Skeletal muscle cell (primary cell): ENCODE data around the gene PSMC3.

Source experiments
- DNase-seq: peaks from one replicate; pipeline ENCODE4 v3.0.0-alpha.2; 2010; ENCODE audit warnings: low read depth
- H3K4me3 ChIP-seq: 2 replicates; pipeline ENCODE4 v1.5.1; 2011; ENCODE audit warnings: low read depth, mild to moderate bottlenecking, control low read depth, low read length, moderate library complexity

The PSMC3 gene

GRCh38 chr11:47445840-47446239, 19.6 kb upstream of the PSMC3 start:
- H3K4me3 ChIP-seq = no peak overlapping the region
- DNase-seq = no peak

- H3K4me3 ChIP-seq = no peak overlapping the region
- DNase-seq = no peak
Measured at GRCh38 chr11:47443817-47444216, 17.6 kb upstream of the PSMC3 start.

- H3K4me3 ChIP-seq = no peak overlapping the region
- no peak for DNase-seq
Measured at GRCh38 chr11:47443028-47443700, 16.9 kb upstream of the PSMC3 start.

- H3K4me3 ChIP-seq = no peak overlapping the region
- no peak for DNase-seq
Measured at GRCh38 chr11:47442514-47442913, 16.3 kb upstream of the PSMC3 start.

GRCh38 chr11:47441421-47441820, 15.2 kb upstream of the PSMC3 start:
- DNase-seq = no peak
- no peak overlapping the region for H3K4me3 ChIP-seq

- no peak overlapping the region for H3K4me3 ChIP-seq
- DNase-seq = no peak
Measured at GRCh38 chr11:47440054-47440476, 13.8 kb upstream of the PSMC3 start.

GRCh38 chr11:47438721-47439120, 12.5 kb upstream of the PSMC3 start:
- H3K4me3 ChIP-seq = no peak overlapping the region
- no peak for DNase-seq

- no peak for DNase-seq
- no peak overlapping the region for H3K4me3 ChIP-seq
Measured at GRCh38 chr11:47437746-47438418, 11.6 kb upstream of the PSMC3 start.

GRCh38 chr11:47437218-47437745, 11.0 kb upstream of the PSMC3 start:
- H3K4me3 ChIP-seq = no peak overlapping the region
- DNase-seq = no peak

GRCh38 chr11:47436726-47437125, 10.5 kb upstream of the PSMC3 start:
- no peak overlapping the region for H3K4me3 ChIP-seq
- DNase-seq = no peak

- no peak overlapping the region for H3K4me3 ChIP-seq
- no peak for DNase-seq
Measured at GRCh38 chr11:47435687-47436086, 9.4 kb upstream of the PSMC3 start.

- no peak for DNase-seq
- H3K4me3 ChIP-seq = no peak overlapping the region
Measured at GRCh38 chr11:47434011-47434786, 8.0 kb upstream of the PSMC3 start.

GRCh38 chr11:47433157-47433556, 6.9 kb upstream of the PSMC3 start:
- DNase-seq = peak; percentile 35
- no peak overlapping the region for H3K4me3 ChIP-seq

GRCh38 chr11:47431356-47432083, 5.3 kb upstream of the PSMC3 start:
- no peak overlapping the region for H3K4me3 ChIP-seq
- no peak for DNase-seq

GRCh38 chr11:47430524-47430923, 4.3 kb upstream of the PSMC3 start:
- no peak for DNase-seq
- no peak overlapping the region for H3K4me3 ChIP-seq

- H3K4me3 ChIP-seq = peak overlapping the region; percentile 80
- DNase-seq = no peak
Measured at GRCh38 chr11:47425611-47426010, 628 bp downstream of the PSMC3 start.

GRCh38 chr11:47418454-47419259, 7.6 kb downstream of the PSMC3 start:
- DNase-seq = no peak
- no peak overlapping the region for H3K4me3 ChIP-seq

- no peak overlapping the region for H3K4me3 ChIP-seq
Measured at GRCh38 chr11:47417712-47418111, 8.5 kb downstream of the PSMC3 start.

GRCh38 chr11:47415949-47416472, 10.2 kb downstream of the PSMC3 start:
- DNase-seq = peak; percentile 89
- no peak overlapping the region for H3K4me3 ChIP-seq

More at GRCh38 chr11:47417712-47418111, 8.5 kb downstream of the PSMC3 start:
- no peak for DNase-seq
